Measurements from ENCODE around the gene CCR1. TPM values are rescaled to one million over a fixed set of nuclear protein-coding genes. Genes with fewer than 3 reads are reported as not detected.
A peak's percentile ranks its signal among the peaks of the same experiment; 100 is the strongest.

The CCR1 gene
- total RNA-seq, 4 donors from 2014 or later, result 0.26 to 2.2 (median 1.0) TPM

GRCh38 chr3:46233194-46233593 lies 25.1 kb upstream of the CCR1 start:
- Histone ChIP-seq H3K9me3 (no peaks in the 10 kb centered on the region), H3K27ac (no peak overlapping the region), H3K27me3 (peaks cover 7% of the 10 kb centered on the region), H3K4me3 (no peak overlapping the region), H3K4me1 (no peaks in the 10 kb centered on the region), H3K36me3 (no peaks in the 10 kb centered on the region)
- WGBS, result 77% methylated on average over 6 of the region's 6 CpGs
- DNase-seq (ENCODE audit: low spot score in 2 of 2), result no peak
- TF ChIP-seq CTCF (IDR thresholded peaks at IDR 0.05) (no peak), POLR2AphosphoS5 (IDR thresholded peaks at IDR 0.05) (no peak), EP300 (IDR thresholded peaks at IDR 0.05) (no peak), POLR2A (IDR thresholded peaks at IDR 0.05) (no peak)

GRCh38 chr3:46231323-46231722 lies 23.2 kb upstream of the CCR1 start:
- H3K27me3 ChIP-seq, result peaks cover 7% of the 10 kb centered on the region
- H3K36me3 ChIP-seq, result no peaks in the 10 kb centered on the region
- H3K27ac ChIP-seq, result no peak overlapping the region
- H3K4me3 ChIP-seq, result no peak overlapping the region
- no peak for TF ChIP-seq EP300 (IDR thresholded peaks at IDR 0.05)
- no peak for TF ChIP-seq CTCF (IDR thresholded peaks at IDR 0.05)
- no peak for TF ChIP-seq POLR2A (IDR thresholded peaks at IDR 0.05)
- no peak for TF ChIP-seq POLR2AphosphoS5 (IDR thresholded peaks at IDR 0.05)
- no peaks in the 10 kb centered on the region for H3K4me1 ChIP-seq
- WGBS, result 58% methylated on average over 5 of the region's 5 CpGs
- DNase-seq (ENCODE audit: low spot score in 2 of 2), result no peak
- H3K9me3 ChIP-seq, result no peaks in the 10 kb centered on the region

- Histone ChIP-seq H3K4me3 (no peak overlapping the region), H3K27me3 (no peaks in the 10 kb centered on the region), H3K27ac (no peak overlapping the region), H3K4me1 (no peaks in the 10 kb centered on the region), H3K9me3 (no peaks in the 10 kb centered on the region), H3K36me3 (no peaks in the 10 kb centered on the region)
- peak in 1 of 2 donors; percentile 81 for DNase-seq (ENCODE audit: low spot score in 2 of 2)
- 38% methylated on average over 5 of the region's 5 CpGs for WGBS
- TF ChIP-seq POLR2AphosphoS5 (IDR thresholded peaks at IDR 0.05), result peak in 2 of 3 donors; percentile 48 to 70
- TF ChIP-seq EP300 (IDR thresholded peaks at IDR 0.05), result no peak
These were observed 20.4 kb upstream of the CCR1 start for GRCh38 chr3:46228260-46229242.

GRCh38 chr3:46222435-46223161 lies 14.5 kb upstream of the CCR1 start:
- H3K27me3 ChIP-seq, result peaks cover 4% of the 10 kb centered on the region
- no peaks in the 10 kb centered on the region for H3K36me3 ChIP-seq
- no peaks in the 10 kb centered on the region for H3K9me3 ChIP-seq
- H3K4me3 ChIP-seq, result no peak overlapping the region
- 42% methylated on average over 7 of the region's 7 CpGs for WGBS
- peaks cover 6% of the 10 kb centered on the region for H3K4me1 ChIP-seq
- DNase-seq (ENCODE audit: low spot score in 2 of 2), result no peak
- no peak for TF ChIP-seq EP300 (IDR thresholded peaks at IDR 0.05)
- TF ChIP-seq CTCF (IDR thresholded peaks at IDR 0.05), result no peak
- TF ChIP-seq POLR2A (IDR thresholded peaks at IDR 0.05), result no peak
- no peak for TF ChIP-seq POLR2AphosphoS5 (IDR thresholded peaks at IDR 0.05)
- no peak overlapping the region for H3K27ac ChIP-seq

- H3K27ac ChIP-seq, result no peak overlapping the region
- TF ChIP-seq EP300 (IDR thresholded peaks at IDR 0.05) (no peak), POLR2A (IDR thresholded peaks at IDR 0.05) (no peak), POLR2AphosphoS5 (IDR thresholded peaks at IDR 0.05) (no peak), CTCF (IDR thresholded peaks at IDR 0.05) (no peak)
- no peaks in the 10 kb centered on the region for H3K9me3 ChIP-seq
- peaks cover 6% of the 10 kb centered on the region for H3K4me1 ChIP-seq
- DNase-seq (ENCODE audit: low spot score in 2 of 2), result no peak
- peaks cover 4% of the 10 kb centered on the region for H3K27me3 ChIP-seq
- no CpG with 5 or more reads among the region's 1 CpG for WGBS
- no peak overlapping the region for H3K4me3 ChIP-seq
- H3K36me3 ChIP-seq, result no peaks in the 10 kb centered on the region
These were observed 13.8 kb upstream of the CCR1 start for GRCh38 chr3:46221938-46222337.

Measured in suprapubic skin (tissue), 4 donors.